GM18858 (cell line): ENCODE data around the gene NAA25.

ENCODE experiments used
- ATAC-seq: cut with Tn5 transposase; IDR thresholded peaks from one replicate; pipeline ENCODE4 v1.9.1; 2021; ENCODE audit not compliant: unreplicated experiment

The NAA25 gene

GRCh38 chr12:112108202-112109079 lies at the start of gene NAA25:
NAA25 (minus strand) TSS chr12:112108783; CDS start chr12:112108773, 10 bp downstream.
- ATAC-seq: peak; percentile 55

- ATAC-seq: no peak
These were observed 45.3 kb upstream of the NAA25 start for GRCh38 chr12:112153893-112154219.

GRCh38 chr12:112153181-112153892 lies 44.8 kb upstream of the NAA25 start:
- ATAC-seq: no peak

- ATAC-seq: no peak
These were observed 43.4 kb upstream of the NAA25 start for GRCh38 chr12:112151766-112152541.

GRCh38 chr12:112149596-112149995 lies 41.0 kb upstream of the NAA25 start:
- no peak for ATAC-seq

- ATAC-seq: no peak
These were observed 39.5 kb upstream of the NAA25 start for GRCh38 chr12:112148031-112148513.

- no peak for ATAC-seq
These were observed 37.5 kb upstream of the NAA25 start for GRCh38 chr12:112146123-112146522.

GRCh38 chr12:112140728-112141127 lies 32.1 kb upstream of the NAA25 start:
- ATAC-seq: no peak

- no peak for ATAC-seq
These were observed 26.1 kb upstream of the NAA25 start for GRCh38 chr12:112134731-112135130.

GRCh38 chr12:112133418-112133817 lies 24.8 kb upstream of the NAA25 start:
- no peak for ATAC-seq

- ATAC-seq: no peak
These were observed 23.1 kb upstream of the NAA25 start for GRCh38 chr12:112131686-112132085.

GRCh38 chr12:112130441-112130998 lies 21.9 kb upstream of the NAA25 start:
- peak; percentile 57 for ATAC-seq

GRCh38 chr12:112126911-112127310 lies 18.3 kb upstream of the NAA25 start:
- no peak for ATAC-seq

- ATAC-seq: no peak
These were observed 17.4 kb upstream of the NAA25 start for GRCh38 chr12:112126000-112126438.

- peak; percentile 86 for ATAC-seq
These were observed 16.8 kb upstream of the NAA25 start, which contains the start of gene TRAFD1 for GRCh38 chr12:112125250-112125999. TRAFD1 (plus strand) TSS chr12:112125560; CDS start chr12:112130523, 4,963 bp downstream.

GRCh38 chr12:112124918-112125249 lies 16.3 kb upstream of the NAA25 start:
- no peak for ATAC-seq

- no peak for ATAC-seq
These were observed 14.5 kb upstream of the NAA25 start for GRCh38 chr12:112122823-112123690.

GRCh38 chr12:112121780-112122565 lies 13.4 kb upstream of the NAA25 start:
- ATAC-seq: no peak
